Activated CD8-positive, alpha-beta memory T cell treated with anti-CD3 and anti-CD28 coated beads for 24 hours (primary cell): Measurements from ENCODE around the gene LMCD1.

ENCODE experiments used
- DNase-seq: peaks from one replicate; pipeline ENCODE4 v3.0.0-alpha.2; 2020

Gene LMCD1

GRCh38 chr3:8501371-8502131 is at the start of gene LMCD1:
TSS of gene LMCD1 (plus strand) at chr3:8501823. CDS start at chr3:8501939, 116 bp downstream.
- peak; percentile 82 for DNase-seq

GRCh38 chr3:8452112-8452511 is 49.5 kb upstream of the LMCD1 start:
- DNase-seq: no peak

GRCh38 chr3:8453153-8453552 is 48.5 kb upstream of the LMCD1 start:
- no peak for DNase-seq

GRCh38 chr3:8455526-8456411 is 45.9 kb upstream of the LMCD1 start:
- DNase-seq: no peak

GRCh38 chr3:8456412-8456811 is 45.2 kb upstream of the LMCD1 start:
- DNase-seq: no peak

- DNase-seq: no peak
Measured at GRCh38 chr3:8457039-8457438, 44.6 kb upstream of the LMCD1 start.

GRCh38 chr3:8458238-8458661 is 43.4 kb upstream of the LMCD1 start:
- no peak for DNase-seq

- no peak for DNase-seq
Measured at GRCh38 chr3:8458711-8459110, 42.9 kb upstream of the LMCD1 start.

GRCh38 chr3:8460050-8460708 is 41.4 kb upstream of the LMCD1 start:
- no peak for DNase-seq

GRCh38 chr3:8460815-8461456 is 40.7 kb upstream of the LMCD1 start:
- no peak for DNase-seq

- DNase-seq: no peak
Measured at GRCh38 chr3:8464668-8465067, 37.0 kb upstream of the LMCD1 start.

GRCh38 chr3:8466526-8466925 is 35.1 kb upstream of the LMCD1 start:
- no peak for DNase-seq

GRCh38 chr3:8470801-8471200 is 30.8 kb upstream of the LMCD1 start:
- DNase-seq: no peak

- no peak for DNase-seq
Measured at GRCh38 chr3:8472549-8472948, 29.1 kb upstream of the LMCD1 start.

- DNase-seq: no peak
Measured at GRCh38 chr3:8473029-8473428, 28.6 kb upstream of the LMCD1 start.

GRCh38 chr3:8473990-8474389 is 27.6 kb upstream of the LMCD1 start:
- DNase-seq: no peak

GRCh38 chr3:8474991-8475390 is 26.6 kb upstream of the LMCD1 start:
- no peak for DNase-seq

- DNase-seq: no peak
Measured at GRCh38 chr3:8480699-8481098, 20.9 kb upstream of the LMCD1 start.

GRCh38 chr3:8481380-8481779 is 20.2 kb upstream of the LMCD1 start:
- DNase-seq: no peak

GRCh38 chr3:8482263-8482662 is 19.4 kb upstream of the LMCD1 start:
- DNase-seq: no peak

GRCh38 chr3:8482960-8483665 is 18.5 kb upstream of the LMCD1 start:
- DNase-seq: no peak

GRCh38 chr3:8484409-8485140 is 17.0 kb upstream of the LMCD1 start:
- DNase-seq: no peak
